K562 (cell line): ENCODE results near the gene BAD. TPM values are rescaled to one million over a fixed set of nuclear protein-coding genes. Genes with fewer than 3 reads are reported as not detected.

Source experiments
- ADNP ChIP-seq: fragments of 200-800 bp; sonication (Bioruptor generic); IDR thresholded peaks from 2 replicates; pipeline ENCODE4 v1.6.1; 2016; ENCODE audit warnings: missing genetic modification characterization, missing compliant biosample characterization
- IFI16 ChIP-seq: fragments of 250-450 bp; sonication (Bioruptor Pico); IDR thresholded peaks from 2 replicates; pipeline ENCODE4 v2.1.2; 2022; ENCODE audit warnings: mild to moderate bottlenecking, inconsistent platforms
- KLF13 ChIP-seq: fragments of 450-650 bp; IDR thresholded peaks from 2 replicates; pipeline ENCODE4 v1.6.1; 2016; ENCODE audit warnings: missing genetic modification characterization, low read depth, mild to moderate bottlenecking, missing compliant biosample characterization, moderate library complexity, borderline replicate concordance
- NCOA6 ChIP-seq: fragments of 450-650 bp; IDR thresholded peaks from 2 replicates; pipeline ENCODE4 v1.6.1; 2017; ENCODE audit warnings: mild to moderate bottlenecking
- SMARCC2 ChIP-seq: fragments of 450-650 bp; IDR thresholded peaks from 2 replicates; pipeline ENCODE4 v1.6.1; 2017; ENCODE audit warnings: antibody characterized with exemption, moderate library complexity, mild to moderate bottlenecking, low read depth
- SP2 ChIP-seq: IDR thresholded peaks from 2 replicates; pipeline ENCODE4 v1.6.1; 2011; ENCODE audit warnings: mild to moderate bottlenecking, low read depth, low read length, moderate library complexity; ENCODE audit not compliant: poor library complexity, severe bottlenecking; ENCODE audit errors: extremely low read depth
- TAF7 ChIP-seq: fragments of 450-650 bp; IDR thresholded peaks from 2 replicates; pipeline ENCODE4 v1.6.1; 2016; ENCODE audit warnings: missing genetic modification characterization, missing compliant biosample characterization
- TEAD4 ChIP-seq, 2 experiments: sonication (generic) in 1 of 2; formaldehyde crosslinking in 1 of 2; IDR thresholded peaks; 2 replicates each; pipeline versions ENCODE4 v1.6.1 to v1.8.0; 2012 to 2022; ENCODE audit warnings: borderline replicate concordance in 1 of 2, inconsistent platforms in 1 of 2, low read length in 1 of 2, mild to moderate bottlenecking in 1 of 2, missing genetic modification reagents in 1 of 2
- ZBTB1 ChIP-seq: sonication (generic); formaldehyde crosslinking; IDR thresholded peaks from 2 replicates; pipeline ENCODE4 v1.8.1; 2023; ENCODE audit warnings: missing genetic modification reagents, low read depth, mild to moderate bottlenecking, borderline replicate concordance
- ZNF76 ChIP-seq: fragments of 250-450 bp; sonication (Bioruptor Pico); IDR thresholded peaks from 2 replicates; pipeline ENCODE4 v1.4.0; 2020; ENCODE audit warnings: mild to moderate bottlenecking, moderate library complexity, borderline replicate concordance
- polyA plus RNA-seq, 8 experiments: library from polyadenylated mRNA; depleted of rRNA in 4 of 8; stranded (reverse) in 5 of 8; unstranded in 3 of 8; fragments of >200 nt; fragmentation: Nextera tagmentation in 2 of 8; fragmentation: Illumina TruSeq in 1 of 8; extraction: Ambion mirVana in 2 of 8; extraction: Trizol in 1 of 8; gene quantifications; 2 replicates each; pipeline versions ENCODE4 v1.2.1 to v1.2.3, GENCODE V29; 2011 to 2014; ENCODE audit warnings: inconsistent platforms in 1 of 8, missing spikeins in 1 of 8
- total RNA-seq, 7 experiments: library from RNA; depleted of rRNA in 6 of 7; stranded (reverse); fragments of >200 nt in 6 of 7; fragmentation: Illumina TruSeq in 2 of 7; extraction: Trizol in 2 of 7; gene quantifications; 2 replicates each; pipeline versions ENCODE4 v1.2.1 to v1.2.3, GENCODE V29; 2011 to 2021; ENCODE audit warnings: low replicate concordance in 1 of 7
- TF ChIP-seq, protein P1 (sequence below): fragments of 250-450 bp; sonication (Bioruptor Pico); IDR thresholded peaks from 2 replicates; pipeline ENCODE4 v1.8.0; 2022; ENCODE audit warnings: moderate library complexity, mild to moderate bottlenecking, inconsistent platforms
- TF ChIP-seq, protein P2 (sequence below), 2 experiments: fragments of 450-650 bp; IDR thresholded peaks; 2 replicates each; pipeline ENCODE4 v1.6.1; 2018; ENCODE audit warnings: mild to moderate bottlenecking in 2 of 2, low read depth in 1 of 2; ENCODE audit not compliant: partially characterized antibody in 2 of 2
- TF ChIP-seq, protein P3 (sequence below): fragments of 250-450 bp; sonication (Bioruptor Pico); IDR thresholded peaks from 2 replicates; pipeline ENCODE4 v1.8.0; 2022; ENCODE audit warnings: moderate library complexity, mild to moderate bottlenecking, inconsistent platforms
- TF ChIP-seq, protein P4 (sequence below): sonication (generic); formaldehyde crosslinking; IDR thresholded peaks from 2 replicates; pipeline ENCODE4 v1.5.0; 2020; ENCODE audit warnings: missing genetic modification reagents
- TF ChIP-seq, protein P5 (sequence below): fragments of 450-650 bp; formaldehyde crosslinking; conservative IDR thresholded peaks from 2 replicates; pipeline ENCODE4 v1.4.0; 2022; ENCODE audit warnings: mild to moderate bottlenecking, missing genetic modification characterization

Gene BAD
- total and polyA plus RNA-seq, 9 of the 15 experiments (the other 6 are each of a cell fraction or from before 2014, with no cell fraction given), result 0.61 to 45.6 (median 11.8) TPM

DNA sequence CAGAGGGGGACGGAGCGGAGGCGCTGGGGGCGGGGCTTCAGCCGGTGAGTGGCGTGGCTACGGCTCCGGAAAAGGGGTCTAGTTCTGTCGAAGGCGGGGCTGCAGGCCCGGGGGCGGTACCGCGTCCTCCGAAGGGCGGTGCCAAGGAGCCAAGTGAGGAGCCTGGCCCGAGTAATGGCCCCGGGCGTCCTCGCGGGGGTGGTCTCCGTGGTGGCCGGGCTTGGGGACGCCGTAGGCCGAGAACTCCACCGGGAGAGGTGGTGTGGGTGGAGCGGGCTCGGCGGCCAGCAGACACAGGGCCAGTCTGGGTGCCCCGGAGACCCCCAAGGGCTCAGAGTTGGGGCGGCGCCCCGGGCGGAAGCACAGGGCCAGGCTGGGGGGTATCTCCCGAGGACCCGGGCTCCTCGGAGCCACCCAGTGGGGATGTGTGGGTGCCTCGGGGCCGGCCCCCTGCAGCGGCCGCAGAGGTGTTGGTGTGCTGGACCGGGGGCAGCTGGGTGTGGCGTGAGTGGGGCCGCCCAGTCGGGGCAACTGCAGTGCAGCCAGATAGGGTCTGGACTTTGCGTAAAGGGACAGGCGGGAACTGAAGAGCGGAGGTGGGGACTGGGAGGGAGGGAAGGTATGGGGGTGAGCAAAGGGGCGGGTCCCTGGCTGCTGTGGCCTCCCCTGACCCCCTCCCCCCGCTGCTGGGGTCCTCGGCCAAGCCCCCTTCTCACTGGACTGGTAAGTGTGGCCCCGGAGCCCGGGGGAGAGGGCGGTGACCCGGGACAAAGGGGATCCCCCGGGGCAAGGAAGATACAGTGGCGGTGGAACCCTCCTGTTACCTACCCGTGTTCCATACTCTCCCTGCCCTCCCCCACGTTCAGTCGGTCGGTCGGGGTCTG, 42.7 kb downstream of the BAD start (continued):
- TF ChIP-seq, protein P1, sequence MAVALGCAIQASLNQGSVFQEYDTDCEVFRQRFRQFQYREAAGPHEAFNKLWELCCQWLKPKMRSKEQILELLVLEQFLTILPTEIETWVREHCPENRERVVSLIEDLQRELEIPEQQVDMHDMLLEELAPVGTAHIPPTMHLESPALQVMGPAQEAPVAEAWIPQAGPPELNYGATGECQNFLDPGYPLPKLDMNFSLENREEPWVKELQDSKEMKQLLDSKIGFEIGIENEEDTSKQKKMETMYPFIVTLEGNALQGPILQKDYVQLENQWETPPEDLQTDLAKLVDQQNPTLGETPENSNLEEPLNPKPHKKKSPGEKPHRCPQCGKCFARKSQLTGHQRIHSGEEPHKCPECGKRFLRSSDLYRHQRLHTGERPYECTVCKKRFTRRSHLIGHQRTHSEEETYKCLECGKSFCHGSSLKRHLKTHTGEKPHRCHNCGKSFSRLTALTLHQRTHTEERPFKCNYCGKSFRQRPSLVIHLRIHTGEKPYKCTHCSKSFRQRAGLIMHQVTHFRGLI, result no peak
- TF ChIP-seq ZNF76 (CRISPR knock-in tag) (no peak), SMARCC2 (peak; percentile 47; the same call in 1 of the 2 replicates), ZBTB1 (CRISPR knock-in tag) (0 out of 2 replicates have a peak, but pooled peaks have one; percentile 21), NCOA6 (no peak), KLF13 (tag) (no peak), TEAD4 (IDR thresholded peaks at IDR 0.05; ENCODE audit: low read length) (peak; percentile 10; the same call in 1 of the 2 replicates), TEAD4 (CRISPR knock-in tag; IDR thresholded peaks at IDR 0.05; ENCODE audit: borderline replicate concordance) (no peak), SP2 (peak; percentile 8), IFI16 (CRISPR knock-in tag) (no peak), ADNP (tag) (no peak), TAF7 (tag) (peak; percentile 30; the same call in 1 of the 2 replicates)
- TF ChIP-seq, protein P2, sequence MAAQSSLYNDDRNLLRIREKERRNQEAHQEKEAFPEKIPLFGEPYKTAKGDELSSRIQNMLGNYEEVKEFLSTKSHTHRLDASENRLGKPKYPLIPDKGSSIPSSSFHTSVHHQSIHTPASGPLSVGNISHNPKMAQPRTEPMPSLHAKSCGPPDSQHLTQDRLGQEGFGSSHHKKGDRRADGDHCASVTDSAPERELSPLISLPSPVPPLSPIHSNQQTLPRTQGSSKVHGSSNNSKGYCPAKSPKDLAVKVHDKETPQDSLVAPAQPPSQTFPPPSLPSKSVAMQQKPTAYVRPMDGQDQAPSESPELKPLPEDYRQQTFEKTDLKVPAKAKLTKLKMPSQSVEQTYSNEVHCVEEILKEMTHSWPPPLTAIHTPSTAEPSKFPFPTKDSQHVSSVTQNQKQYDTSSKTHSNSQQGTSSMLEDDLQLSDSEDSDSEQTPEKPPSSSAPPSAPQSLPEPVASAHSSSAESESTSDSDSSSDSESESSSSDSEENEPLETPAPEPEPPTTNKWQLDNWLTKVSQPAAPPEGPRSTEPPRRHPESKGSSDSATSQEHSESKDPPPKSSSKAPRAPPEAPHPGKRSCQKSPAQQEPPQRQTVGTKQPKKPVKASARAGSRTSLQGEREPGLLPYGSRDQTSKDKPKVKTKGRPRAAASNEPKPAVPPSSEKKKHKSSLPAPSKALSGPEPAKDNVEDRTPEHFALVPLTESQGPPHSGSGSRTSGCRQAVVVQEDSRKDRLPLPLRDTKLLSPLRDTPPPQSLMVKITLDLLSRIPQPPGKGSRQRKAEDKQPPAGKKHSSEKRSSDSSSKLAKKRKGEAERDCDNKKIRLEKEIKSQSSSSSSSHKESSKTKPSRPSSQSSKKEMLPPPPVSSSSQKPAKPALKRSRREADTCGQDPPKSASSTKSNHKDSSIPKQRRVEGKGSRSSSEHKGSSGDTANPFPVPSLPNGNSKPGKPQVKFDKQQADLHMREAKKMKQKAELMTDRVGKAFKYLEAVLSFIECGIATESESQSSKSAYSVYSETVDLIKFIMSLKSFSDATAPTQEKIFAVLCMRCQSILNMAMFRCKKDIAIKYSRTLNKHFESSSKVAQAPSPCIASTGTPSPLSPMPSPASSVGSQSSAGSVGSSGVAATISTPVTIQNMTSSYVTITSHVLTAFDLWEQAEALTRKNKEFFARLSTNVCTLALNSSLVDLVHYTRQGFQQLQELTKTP (IDR thresholded peaks at IDR 0.05; ENCODE audit: low read depth in 1 of 2, partially characterized antibody in 2 of 2), result no peak
- TF ChIP-seq, protein P3, sequence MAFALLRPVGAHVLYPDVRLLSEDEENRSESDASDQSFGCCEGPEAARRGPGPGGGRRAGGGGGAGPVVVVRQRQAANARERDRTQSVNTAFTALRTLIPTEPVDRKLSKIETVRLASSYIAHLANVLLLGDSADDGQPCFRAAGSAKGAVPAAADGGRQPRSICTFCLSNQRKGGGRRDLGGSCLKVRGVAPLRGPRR (CRISPR knock-in tag), result no peak
- TF ChIP-seq, protein P4, sequence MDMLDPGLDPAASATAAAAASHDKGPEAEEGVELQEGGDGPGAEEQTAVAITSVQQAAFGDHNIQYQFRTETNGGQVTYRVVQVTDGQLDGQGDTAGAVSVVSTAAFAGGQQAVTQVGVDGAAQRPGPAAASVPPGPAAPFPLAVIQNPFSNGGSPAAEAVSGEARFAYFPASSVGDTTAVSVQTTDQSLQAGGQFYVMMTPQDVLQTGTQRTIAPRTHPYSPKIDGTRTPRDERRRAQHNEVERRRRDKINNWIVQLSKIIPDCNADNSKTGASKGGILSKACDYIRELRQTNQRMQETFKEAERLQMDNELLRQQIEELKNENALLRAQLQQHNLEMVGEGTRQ, result no peak
- TF ChIP-seq, protein P5, sequence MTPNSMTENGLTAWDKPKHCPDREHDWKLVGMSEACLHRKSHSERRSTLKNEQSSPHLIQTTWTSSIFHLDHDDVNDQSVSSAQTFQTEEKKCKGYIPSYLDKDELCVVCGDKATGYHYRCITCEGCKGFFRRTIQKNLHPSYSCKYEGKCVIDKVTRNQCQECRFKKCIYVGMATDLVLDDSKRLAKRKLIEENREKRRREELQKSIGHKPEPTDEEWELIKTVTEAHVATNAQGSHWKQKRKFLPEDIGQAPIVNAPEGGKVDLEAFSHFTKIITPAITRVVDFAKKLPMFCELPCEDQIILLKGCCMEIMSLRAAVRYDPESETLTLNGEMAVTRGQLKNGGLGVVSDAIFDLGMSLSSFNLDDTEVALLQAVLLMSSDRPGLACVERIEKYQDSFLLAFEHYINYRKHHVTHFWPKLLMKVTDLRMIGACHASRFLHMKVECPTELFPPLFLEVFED (CRISPR knock-in tag), result no peak; the same call in 1 of the 2 replicates
